ENCODE data around the gene DDX24.

DNA sequence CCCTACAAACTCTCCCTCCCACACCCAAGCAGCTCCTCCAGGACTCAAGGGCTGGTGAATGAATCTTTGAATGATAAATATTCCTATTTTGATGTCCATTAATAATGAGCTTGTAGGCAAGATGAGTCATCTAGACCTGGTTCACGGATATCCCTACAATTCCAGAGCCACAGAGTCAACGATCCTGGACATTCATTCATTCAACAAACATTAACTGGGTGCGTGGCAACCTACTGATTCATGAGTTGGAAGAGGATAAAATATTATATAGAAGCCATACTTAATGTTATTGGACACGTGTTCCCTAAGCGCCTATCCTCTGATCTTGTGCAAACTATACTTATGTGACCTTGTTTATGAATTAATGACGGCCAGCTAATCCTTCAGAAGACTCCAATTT lies 55.3 kb downstream of the DDX24 start:
- no peak for TF ChIP-seq EZH2 (IDR thresholded peaks at IDR 0.05; ENCODE audit: insufficient read depth, poor library complexity, severe bottlenecking)
- no peak for TF ChIP-seq EZH2phosphoT487 (IDR thresholded peaks at IDR 0.05; ENCODE audit: insufficient read depth, low read depth)
